Ovary (tissue), 9 donors: Measurements from ENCODE around the gene CELF2. TPM values are rescaled to one million over a fixed set of nuclear protein-coding genes. Genes with fewer than 3 reads are reported as not detected.

Experiments
- DNase-seq, 5 donors: peaks; one replicate each; pipeline ENCODE4 v3.0.0-alpha.2; 2019 to 2020
- H3K27ac ChIP-seq, 2 donors: fragments of 200-600 bp; one replicate each; pipeline versions ENCODE4 v1.5.1 to v1.8.0; 2019 to 2022
- H3K27me3 ChIP-seq: fragments of 200-600 bp; one replicate; pipeline ENCODE4 v1.8.0; 2022
- H3K36me3 ChIP-seq: fragments of 200-600 bp; sonication (generic); one replicate; pipeline ENCODE4 v1.5.1; 2019
- H3K4me1 ChIP-seq: one replicate; pipeline ENCODE4 v1.8.1; 2013; ENCODE audit warnings: mild to moderate bottlenecking, moderate library complexity; ENCODE audit not compliant: insufficient read depth
- H3K4me3 ChIP-seq: fragments of 200-600 bp; sonication (generic); one replicate; pipeline ENCODE4 v1.5.1; 2017
- H3K9me3 ChIP-seq, 2 donors: fragments of 200-600 bp in 1 of 2; sonication (generic) in 1 of 2; one replicate each; pipeline versions ENCODE4 v1.5.1 to v1.8.1; 2013 to 2019; ENCODE audit warnings: mild to moderate bottlenecking in 1 of 2, moderate library complexity in 1 of 2
- EP300 ChIP-seq: sonication (generic); formaldehyde crosslinking; IDR thresholded peaks from one replicate; pipeline ENCODE4 v1.6.1; 2017; ENCODE audit warnings: antibody characterized with exemption
- POLR2A ChIP-seq: fragments of 450-650 bp; IDR thresholded peaks from one replicate; pipeline ENCODE4 v1.6.1; 2017; ENCODE audit warnings: antibody characterized with exemption, mild to moderate bottlenecking, moderate library complexity
- WGBS, 3 donors: extraction: QIAGEN DNeasy Blood & Tissue Kit in 1 of 3; methylation state at CpG; one replicate each; pipeline versions ENCODE4 v1.1.5 to v1.1.7; 2013 to 2017; 5-methylcytosine and 5-hydroxymethylcytosine counted together
- intact Hi-C, 4 donors: fragments of 100-400 bp; cut with DNase I; formaldehyde crosslinking; loops; one replicate each; pipeline versions ENCODE4 v1.11.0 to v1.15.1; 2022 to 2023
- polyA plus RNA-seq, 2 donors: library from polyadenylated mRNA; stranded (reverse); fragments of 200-250 nt in 1 of 2; fragments of 350-450 nt in 1 of 2; fragmentation: Illumina TruSeq in 1 of 2; extraction: RNeasy Lipid Tissue Mini Kit (QIAGEN cat#74804) in 1 of 2; gene quantifications; one replicate each; pipeline ENCODE4 v1.2.3, GENCODE V29; 2013 to 2014
- total RNA-seq, 7 donors: library from RNA; depleted of rRNA in 2 of 7; stranded (reverse); fragments of >200 nt in 2 of 7; fragmentation: NEBNext Ultra II Directional in 3 of 7; extraction: Animal tissue kit (Norgen Biotek cat#: 25700) in 3 of 7; gene quantifications; one replicate each; pipeline versions ENCODE4 v1.1.0 to v1.2.4, GENCODE V29; 2016 to 2023
- TF ChIP-seq, protein P1 (sequence below), 3 donors: fragments of 450-650 bp in 2 of 3; fragments of 200-600 bp in 1 of 3; IDR thresholded peaks; one replicate each; pipeline versions ENCODE4 v1.5.1 to v1.8.0; 2016 to 2022; ENCODE audit warnings: antibody characterized with exemption in 3 of 3, mild to moderate bottlenecking in 1 of 3
- donor health status: DM: no; HTN: no; CAD: no; lungs with moderate emphysema.
- donor health status: DM: no; HTN: no; CAD: no.
- donor health status: Bipolar disorder and iron deficiency.
- donor health status: DM: yes; HTN: yes; CAD: no.
- donor health status: DM: no; HTN: no; CAD: no.
- donor health status: DM: yes; HTN: yes; CAD: no.

CELF2 gene
- total and polyA plus RNA-seq, 9 donors, result 38.8 to 107 (median 69.0) TPM

- intact Hi-C loops, result no loop called here
- no peak for DNase-seq
- Histone ChIP-seq H3K36me3 (no peaks in the 10 kb centered on the region), H3K27me3 (no peaks in the 10 kb centered on the region), H3K27ac (no peak overlapping the region), H3K9me3 (peaks cover 2 to 12% of the 10 kb centered on the region in 2 donors), H3K4me1 (no peaks in the 10 kb centered on the region), H3K4me3 (no peak overlapping the region)
- WGBS, 3 donors, result 95 to 98% (median 95%) methylated on average over 13 of the region's 13 CpGs
- TF ChIP-seq, protein P1, sequence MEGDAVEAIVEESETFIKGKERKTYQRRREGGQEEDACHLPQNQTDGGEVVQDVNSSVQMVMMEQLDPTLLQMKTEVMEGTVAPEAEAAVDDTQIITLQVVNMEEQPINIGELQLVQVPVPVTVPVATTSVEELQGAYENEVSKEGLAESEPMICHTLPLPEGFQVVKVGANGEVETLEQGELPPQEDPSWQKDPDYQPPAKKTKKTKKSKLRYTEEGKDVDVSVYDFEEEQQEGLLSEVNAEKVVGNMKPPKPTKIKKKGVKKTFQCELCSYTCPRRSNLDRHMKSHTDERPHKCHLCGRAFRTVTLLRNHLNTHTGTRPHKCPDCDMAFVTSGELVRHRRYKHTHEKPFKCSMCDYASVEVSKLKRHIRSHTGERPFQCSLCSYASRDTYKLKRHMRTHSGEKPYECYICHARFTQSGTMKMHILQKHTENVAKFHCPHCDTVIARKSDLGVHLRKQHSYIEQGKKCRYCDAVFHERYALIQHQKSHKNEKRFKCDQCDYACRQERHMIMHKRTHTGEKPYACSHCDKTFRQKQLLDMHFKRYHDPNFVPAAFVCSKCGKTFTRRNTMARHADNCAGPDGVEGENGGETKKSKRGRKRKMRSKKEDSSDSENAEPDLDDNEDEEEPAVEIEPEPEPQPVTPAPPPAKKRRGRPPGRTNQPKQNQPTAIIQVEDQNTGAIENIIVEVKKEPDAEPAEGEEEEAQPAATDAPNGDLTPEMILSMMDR (IDR thresholded peaks at IDR 0.05), result no peak
- TF ChIP-seq POLR2A (no peak), EP300 (no peak)
Measured at GRCh38 chr10:11305825-11306593, 288.3 kb downstream of the CELF2 start.

- TF ChIP-seq EP300 (no peak), POLR2A (no peak)
- TF ChIP-seq, protein P1 (IDR thresholded peaks at IDR 0.05), result no peak
- Histone ChIP-seq H3K27ac (no peak overlapping the region), H3K4me3 (no peak overlapping the region), H3K4me1 (no peaks in the 10 kb centered on the region), H3K9me3 (peaks cover 2 to 12% of the 10 kb centered on the region in 2 donors), H3K27me3 (no peaks in the 10 kb centered on the region), H3K36me3 (no peaks in the 10 kb centered on the region)
- DNase-seq, result no peak
- 97 to 100% (median 100%) methylated on average over 6 of the region's 6 CpGs for WGBS, 3 donors
- intact Hi-C loops, result no loop called here
Measured at GRCh38 chr10:11307004-11307403, 289.3 kb downstream of the CELF2 start.

DNA sequence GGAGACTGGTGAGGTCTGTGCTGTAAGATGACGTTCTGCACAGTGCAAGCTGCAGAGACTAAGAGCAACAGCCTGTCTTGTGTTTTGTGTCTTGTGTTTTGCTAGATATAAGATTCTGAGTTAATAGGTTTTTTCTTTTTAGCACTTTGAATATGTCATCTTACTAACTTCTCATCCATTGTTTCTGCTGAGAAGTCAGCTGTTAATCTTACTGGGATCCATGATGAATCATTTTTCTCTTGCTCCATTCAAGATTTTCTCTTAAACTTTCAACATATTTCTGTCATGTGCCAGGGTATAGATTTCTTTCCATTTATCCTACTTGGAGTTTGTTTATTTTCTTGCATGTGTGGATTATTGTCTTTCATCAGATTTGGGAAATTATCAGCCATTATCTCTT lies 290.3 kb downstream of the CELF2 start:
- TF ChIP-seq, protein P1 (IDR thresholded peaks at IDR 0.05), result no peak
- TF ChIP-seq EP300 (no peak), POLR2A (no peak)
- H3K4me1 ChIP-seq, result peaks cover 3% of the 10 kb centered on the region
- DNase-seq, result no peak
- H3K27ac ChIP-seq, result no peak overlapping the region
- intact Hi-C loops, result no loop called here
- no peaks in the 10 kb centered on the region for H3K27me3 ChIP-seq
- H3K36me3 ChIP-seq, result no peaks in the 10 kb centered on the region
- peaks cover 2 to 12% of the 10 kb centered on the region in 2 donors for H3K9me3 ChIP-seq
- no peak overlapping the region for H3K4me3 ChIP-seq
- 88 to 94% (median 91%) methylated on average over 1 of the region's 1 CpG for WGBS, 3 donors

- Histone ChIP-seq H3K9me3 (peaks cover 2 to 12% of the 10 kb centered on the region in 2 donors), H3K4me1 (peaks cover 4% of the 10 kb centered on the region), H3K4me3 (no peak overlapping the region), H3K36me3 (no peaks in the 10 kb centered on the region), H3K27ac (no peak overlapping the region), H3K27me3 (no peaks in the 10 kb centered on the region)
- DNase-seq, result no peak
- intact Hi-C loops, result no loop called here
- WGBS, 3 donors, result 83 to 94% (median 87%) methylated on average over 2 of the region's 2 CpGs
- TF ChIP-seq, protein P1 (IDR thresholded peaks at IDR 0.05), result no peak
- TF ChIP-seq EP300, result no peak
- no peak for TF ChIP-seq POLR2A
Measured at GRCh38 chr10:11311027-11311426, 293.4 kb downstream of the CELF2 start.
